Endothelial cell of umbilical vein (primary cell): ENCODE data around the gene P2RX2. TPM values are rescaled to one million over a fixed set of nuclear protein-coding genes. Genes with fewer than 3 reads are reported as not detected.

Experiments used
- BruUV-seq: library from RNA; stranded (reverse); fragments of 400-500 nt; replicated peaks from 2 replicates; lab custom pipeline; 2021; lab: Mats Ljungman, UMichigan
- CTCF ChIA-PET: fragments of 300-600, 350-600 bp; sonication (Branson Sonifier 250); formaldehyde crosslinking; loops from one replicate; lab custom pipeline; 2021; ENCODE audit warnings: antibody characterized with exemption, inconsistent platforms; lab: Charles Lee
- POLR2A ChIA-PET: fragments of 300-600, 350-600 bp; sonication (Branson Sonifier 250); formaldehyde crosslinking; loops from one replicate; lab custom pipeline; 2021; ENCODE audit warnings: antibody characterized with exemption, inconsistent platforms; lab: Charles Lee
- DNase-seq: peaks from one replicate; pipeline ENCODE4 v3.0.0-alpha.2; 2011; ENCODE audit warnings: low read depth, low spot score
- FAIRE-seq: peaks from 2 replicates; lab custom pipeline; 2011; peaks lifted over from hg19 to GRCh38; lab: Jason Lieb, UNC
- H2AFZ ChIP-seq: 2 replicates; pipeline ENCODE4 v1.6.0; 2012; ENCODE audit warnings: low read depth, low read length, control low read depth, inconsistent platforms
- H3K27ac ChIP-seq: 2 replicates; pipeline ENCODE4 v1.5.1; 2011; ENCODE audit warnings: low read depth, mild to moderate bottlenecking, control low read depth, low read length, moderate library complexity; ENCODE audit not compliant: insufficient read depth
- H3K27me3 ChIP-seq, 2 experiments: 2 replicates each; pipeline versions ENCODE4 v1.6.0 to v1.6.1; 2011; ENCODE audit warnings: low read length in 2 of 2, mixed read lengths in 1 of 2; ENCODE audit not compliant: control insufficient read depth in 2 of 2, insufficient read depth in 2 of 2
- H3K36me3 ChIP-seq, 2 experiments: 2 replicates in 1 of 2; 3 replicates in 1 of 2; pipeline ENCODE4 v1.5.1; 2011; ENCODE audit warnings: low read length in 2 of 2, mild to moderate bottlenecking in 1 of 2, moderate library complexity in 1 of 2; ENCODE audit not compliant: control insufficient read depth in 2 of 2, insufficient read depth in 2 of 2; ENCODE audit errors: extremely low read depth in 1 of 2
- H3K4me1 ChIP-seq: 3 replicates; pipeline ENCODE4 v1.5.1; 2011; ENCODE audit warnings: mild to moderate bottlenecking, low read length; ENCODE audit not compliant: control insufficient read depth, insufficient read depth; ENCODE audit errors: extremely low read depth
- H3K4me2 ChIP-seq: 2 replicates; pipeline ENCODE4 v1.6.1; 2011; ENCODE audit warnings: low read length, control low read depth, mixed read lengths; ENCODE audit not compliant: insufficient read depth
- H3K4me3 ChIP-seq, 3 experiments: fragments of 200-600 bp in 1 of 3; sonication (generic), shearing (Covaris generic) in 1 of 3; replicated peaks in 1 of 3; 2 replicates each; pipeline ENCODE4 v1.5.1; 2011 to 2016; ENCODE audit warnings: control low read depth in 3 of 3, low read length in 3 of 3, mild to moderate bottlenecking in 2 of 3, inconsistent platforms in 1 of 3, low read depth in 1 of 3, moderate library complexity in 1 of 3; ENCODE audit not compliant: insufficient read depth in 1 of 3
- H3K79me2 ChIP-seq: 2 replicates; pipeline ENCODE4 v1.6.0; 2012; ENCODE audit warnings: low read length, inconsistent platforms; ENCODE audit not compliant: control insufficient read depth, insufficient read depth
- H3K9ac ChIP-seq: replicated peaks from 2 replicates; pipeline ENCODE3; 2011; ENCODE audit warnings: low read length, control low read depth; ENCODE audit not compliant: insufficient read depth; ENCODE audit errors: extremely low read depth
- H3K9me1 ChIP-seq: replicated peaks from 3 replicates; pipeline ENCODE4 v1.6.0; 2011; ENCODE audit warnings: mild to moderate bottlenecking, low read length; ENCODE audit not compliant: control insufficient read depth, insufficient read depth; ENCODE audit errors: extremely low read depth
- H3K9me3 ChIP-seq: replicated peaks from 2 replicates; pipeline ENCODE4 v1.5.1; 2012; ENCODE audit warnings: low read length, inconsistent platforms; ENCODE audit not compliant: control insufficient read depth, insufficient read depth
- H4K20me1 ChIP-seq: replicated peaks from 2 replicates; pipeline ENCODE3; 2011; ENCODE audit warnings: mild to moderate bottlenecking, low read length; ENCODE audit not compliant: control insufficient read depth, insufficient read depth; ENCODE audit errors: extremely low read depth
- EZH2 ChIP-seq: IDR thresholded peaks from 2 replicates; pipeline ENCODE4 v1.6.1; 2012; ENCODE audit warnings: borderline replicate concordance, low read depth, mild to moderate bottlenecking, moderate library complexity, low read length, inconsistent platforms; ENCODE audit not compliant: severe bottlenecking
- FOS ChIP-seq: IDR thresholded peaks from 2 replicates; pipeline ENCODE4 v1.6.1; 2011; ENCODE audit warnings: mild to moderate bottlenecking, low read length, moderate library complexity, borderline replicate concordance; ENCODE audit not compliant: insufficient read depth
- GATA2 ChIP-seq: IDR thresholded peaks from 2 replicates; pipeline ENCODE4 v1.7.0; 2011; ENCODE audit warnings: low read depth, mild to moderate bottlenecking, moderate library complexity, mixed read lengths, low read length; ENCODE audit not compliant: insufficient read length, insufficient read depth
- JUN ChIP-seq: IDR thresholded peaks from 2 replicates; pipeline ENCODE4 v1.6.1; 2011; ENCODE audit warnings: borderline replicate concordance, low read depth; ENCODE audit not compliant: insufficient read length, insufficient read depth
- MYC ChIP-seq: IDR thresholded peaks from one replicate; pipeline ENCODE4 v1.6.1; 2011; ENCODE audit warnings: mild to moderate bottlenecking, low read depth, low read length
- POLR2A ChIP-seq: IDR thresholded peaks from 2 replicates; pipeline ENCODE4 v1.6.1; 2012; ENCODE audit warnings: low read depth, mild to moderate bottlenecking, control low read depth, low read length
- POLR2AphosphoS5 ChIP-seq: IDR thresholded peaks from 2 replicates; pipeline ENCODE4 v1.6.1; 2012; ENCODE audit warnings: low read depth, mild to moderate bottlenecking, control low read depth, low read length, moderate library complexity; ENCODE audit not compliant: insufficient read depth
- dilution Hi-C: fragments of 300-500 bp; cut with MboI; formaldehyde crosslinking; loops from one replicate; pipeline ENCODE4 v1.15.0; 2019; ENCODE audit warnings: low sequenced_read_pairs; ENCODE audit not compliant: extremely low pct_ligation_motif_present
- intact Hi-C: fragments of 100-400 bp; cut with micrococcal nuclease; formaldehyde crosslinking; loops from one replicate; pipeline ENCODE4 v1.10.0; 2022
- polyA plus RNA-seq, 4 experiments: library from polyadenylated mRNA; depleted of rRNA in 3 of 4; stranded (reverse) in 3 of 4; unstranded in 1 of 4; fragments of >200 nt; gene quantifications; 2 replicates each; pipeline versions ENCODE4 v1.2.1 to v1.2.3, GENCODE V29; 2011 to 2012; ENCODE audit warnings: missing spikeins in 1 of 4
- total RNA-seq: library from RNA; stranded (reverse); gene quantifications from 2 replicates; pipeline ENCODE4 v1.2.3, GENCODE V29; 2021
- TF ChIP-seq, protein P1 (sequence below), 2 donors: IDR thresholded peaks; 1 replicate in 1 of 2; 2 replicates in 1 of 2; pipeline ENCODE4 v1.5.1; 2011; ENCODE audit warnings: low read length in 2 of 2, mild to moderate bottlenecking in 2 of 2, moderate library complexity in 2 of 2, control low read depth in 1 of 2, inconsistent platforms in 1 of 2, low read depth in 1 of 2; ENCODE audit not compliant: insufficient read depth in 1 of 2; ENCODE audit errors: extremely low read depth in 1 of 2
- TF ChIP-seq, protein P2 (sequence below): IDR thresholded peaks from 2 replicates; pipeline ENCODE4 v1.6.1; 2011; ENCODE audit not compliant: insufficient read depth, insufficient read length

P2RX2 gene
- total and polyA plus RNA-seq, 2 donors (not counting 3 experiments of a cell fraction or from before 2014, with no cell fraction given), result not detected

DNA sequence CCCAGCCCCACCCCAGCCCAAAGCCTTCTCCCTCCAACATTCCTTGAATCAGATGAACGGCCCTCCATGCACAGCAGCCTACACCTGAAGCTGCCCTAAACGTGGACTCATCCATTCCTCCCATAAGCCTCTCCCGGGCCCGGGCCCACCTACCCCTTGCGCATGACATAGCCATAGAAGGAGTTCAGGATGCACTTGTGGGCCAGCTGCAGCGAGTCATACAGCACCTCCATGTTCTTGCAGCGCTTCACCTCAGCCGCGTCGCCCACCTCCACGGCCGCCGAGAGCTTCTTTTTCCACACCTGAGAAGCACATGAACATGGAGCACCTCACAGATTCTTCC lies 46.5 kb downstream of the P2RX2 start:
- Histone ChIP-seq H2AFZ (no peak overlapping the region), H3K36me3 (peaks cover 6 to 26% of the 10 kb centered on the region in 2 experiments), H3K9ac (no peak overlapping the region), H3K4me3 (no peak overlapping the region), H3K4me2 (no peak overlapping the region), H3K27me3 (no peaks in the 10 kb centered on the region), H3K79me2 (no peaks in the 10 kb centered on the region), H3K9me3 (no peaks in the 10 kb centered on the region), H3K9me1 (no peaks in the 10 kb centered on the region), H4K20me1 (no peaks in the 10 kb centered on the region), H3K27ac (no peak overlapping the region), H3K4me1 (peaks cover 3% of the 10 kb centered on the region)
- dilution Hi-C loops, result no loop called here
- POLR2A ChIA-PET, result no interaction called here
- DNase-seq (no peak), FAIRE-seq (no peak)
- intact Hi-C loops, result no loop called here
- CTCF ChIA-PET, result interaction anchor here (1.9 kb wide), 1 partner anchor 26 kb away, joined by 5 read pairs; no protein-coding TSS in a partner anchor
- TF ChIP-seq GATA2, result no peak
- TF ChIP-seq, protein P1, sequence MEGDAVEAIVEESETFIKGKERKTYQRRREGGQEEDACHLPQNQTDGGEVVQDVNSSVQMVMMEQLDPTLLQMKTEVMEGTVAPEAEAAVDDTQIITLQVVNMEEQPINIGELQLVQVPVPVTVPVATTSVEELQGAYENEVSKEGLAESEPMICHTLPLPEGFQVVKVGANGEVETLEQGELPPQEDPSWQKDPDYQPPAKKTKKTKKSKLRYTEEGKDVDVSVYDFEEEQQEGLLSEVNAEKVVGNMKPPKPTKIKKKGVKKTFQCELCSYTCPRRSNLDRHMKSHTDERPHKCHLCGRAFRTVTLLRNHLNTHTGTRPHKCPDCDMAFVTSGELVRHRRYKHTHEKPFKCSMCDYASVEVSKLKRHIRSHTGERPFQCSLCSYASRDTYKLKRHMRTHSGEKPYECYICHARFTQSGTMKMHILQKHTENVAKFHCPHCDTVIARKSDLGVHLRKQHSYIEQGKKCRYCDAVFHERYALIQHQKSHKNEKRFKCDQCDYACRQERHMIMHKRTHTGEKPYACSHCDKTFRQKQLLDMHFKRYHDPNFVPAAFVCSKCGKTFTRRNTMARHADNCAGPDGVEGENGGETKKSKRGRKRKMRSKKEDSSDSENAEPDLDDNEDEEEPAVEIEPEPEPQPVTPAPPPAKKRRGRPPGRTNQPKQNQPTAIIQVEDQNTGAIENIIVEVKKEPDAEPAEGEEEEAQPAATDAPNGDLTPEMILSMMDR (IDR thresholded peaks at IDR 0.05; ENCODE audit: extremely low read depth in 1 of 2, insufficient read depth in 1 of 2, low read depth in 1 of 2, low read length in 2 of 2), result no peak
- TF ChIP-seq, protein P2, sequence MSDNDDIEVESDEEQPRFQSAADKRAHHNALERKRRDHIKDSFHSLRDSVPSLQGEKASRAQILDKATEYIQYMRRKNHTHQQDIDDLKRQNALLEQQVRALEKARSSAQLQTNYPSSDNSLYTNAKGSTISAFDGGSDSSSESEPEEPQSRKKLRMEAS, result no peak
- TF ChIP-seq EZH2, result no peak
- no peak for TF ChIP-seq MYC
- no peak for TF ChIP-seq FOS
- TF ChIP-seq JUN, result no peak
- no peak for TF ChIP-seq POLR2AphosphoS5
- no peak for TF ChIP-seq POLR2A
- no TSS peak for BruUV-seq
